ENCODE results near the gene DEFB114.

Gene DEFB114

DNA sequence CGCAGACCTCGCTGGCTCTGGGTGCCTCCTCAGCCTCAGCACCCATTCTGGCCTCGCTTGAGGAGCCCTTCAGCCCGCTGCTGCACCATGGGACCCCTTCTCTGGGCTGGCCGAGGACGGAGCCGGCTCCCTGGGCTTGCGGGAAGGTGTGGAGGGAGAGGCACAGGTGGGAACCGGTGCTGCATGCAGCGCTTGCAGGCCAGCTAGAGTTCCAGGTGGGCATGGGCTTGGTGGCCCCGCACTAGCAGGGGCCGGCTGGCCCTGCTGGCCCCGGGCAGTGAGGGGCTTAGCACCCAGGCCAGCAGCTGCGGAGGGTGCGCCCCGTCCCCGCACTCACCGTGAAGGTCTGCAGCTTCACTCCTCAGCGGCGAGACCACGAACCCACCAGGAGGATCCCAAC lies 30.4 kb downstream of the DEFB114 start:
- no peaks in the 10 kb centered on the region for H3K4me1 ChIP-seq (ENCODE audit: low read length)

DNA sequence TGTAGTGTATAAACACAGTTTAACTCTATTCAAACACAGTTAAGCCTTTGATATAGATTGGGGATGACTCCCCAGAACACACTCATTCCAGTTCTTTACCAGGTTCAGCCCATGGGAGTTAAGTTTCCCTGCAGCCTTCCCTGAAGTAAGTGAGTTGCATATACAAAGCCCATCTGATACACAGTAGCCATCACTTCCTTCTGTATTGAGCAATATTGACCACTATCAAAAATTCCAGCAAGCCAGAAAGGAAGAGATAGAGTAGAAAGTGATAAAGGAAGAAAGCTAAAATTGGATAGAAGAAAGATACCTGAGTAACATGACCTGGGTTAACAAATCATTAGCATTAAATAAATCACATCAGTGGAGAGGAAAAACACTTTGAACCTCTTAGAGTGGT lies 34.6 kb downstream of the DEFB114 start:
- no peaks in the 10 kb centered on the region for H3K9me3 ChIP-seq (replicated peaks; ENCODE audit: insufficient read depth, low read length)
- DNase-seq: no peak
- no peaks in the 10 kb centered on the region for H3K4me1 ChIP-seq (ENCODE audit: low read length)
- no peaks in the 10 kb centered on the region for H3K27me3 ChIP-seq (replicated peaks; ENCODE audit: insufficient read depth, low read length)
- no peaks in the 10 kb centered on the region for H3K9me2 ChIP-seq (replicated peaks; ENCODE audit: insufficient read depth, low read length)
- TF ChIP-seq EZH2phosphoT487 (IDR thresholded peaks at IDR 0.05; ENCODE audit: low read length): no peak
- TF ChIP-seq EZH2 (optimal IDR thresholded peaks at IDR 0.05; ENCODE audit: low read depth, low read length): no peak
- TF ChIP-seq, protein P1, sequence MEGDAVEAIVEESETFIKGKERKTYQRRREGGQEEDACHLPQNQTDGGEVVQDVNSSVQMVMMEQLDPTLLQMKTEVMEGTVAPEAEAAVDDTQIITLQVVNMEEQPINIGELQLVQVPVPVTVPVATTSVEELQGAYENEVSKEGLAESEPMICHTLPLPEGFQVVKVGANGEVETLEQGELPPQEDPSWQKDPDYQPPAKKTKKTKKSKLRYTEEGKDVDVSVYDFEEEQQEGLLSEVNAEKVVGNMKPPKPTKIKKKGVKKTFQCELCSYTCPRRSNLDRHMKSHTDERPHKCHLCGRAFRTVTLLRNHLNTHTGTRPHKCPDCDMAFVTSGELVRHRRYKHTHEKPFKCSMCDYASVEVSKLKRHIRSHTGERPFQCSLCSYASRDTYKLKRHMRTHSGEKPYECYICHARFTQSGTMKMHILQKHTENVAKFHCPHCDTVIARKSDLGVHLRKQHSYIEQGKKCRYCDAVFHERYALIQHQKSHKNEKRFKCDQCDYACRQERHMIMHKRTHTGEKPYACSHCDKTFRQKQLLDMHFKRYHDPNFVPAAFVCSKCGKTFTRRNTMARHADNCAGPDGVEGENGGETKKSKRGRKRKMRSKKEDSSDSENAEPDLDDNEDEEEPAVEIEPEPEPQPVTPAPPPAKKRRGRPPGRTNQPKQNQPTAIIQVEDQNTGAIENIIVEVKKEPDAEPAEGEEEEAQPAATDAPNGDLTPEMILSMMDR (IDR thresholded peaks at IDR 0.05; ENCODE audit: low read length): no peak
- no peaks in the 10 kb centered on the region for H3K36me3 ChIP-seq (replicated peaks; ENCODE audit: insufficient read depth, low read length)
- no peak overlapping the region for H3K9ac ChIP-seq (ENCODE audit: low read length)
- H3K4me2 ChIP-seq (ENCODE audit: low read depth, low read length): no peak overlapping the region
- H2AFZ ChIP-seq (ENCODE audit: low read length): no peak overlapping the region
- no peaks in the 10 kb centered on the region for H3F3A ChIP-seq (ENCODE audit: insufficient read depth, low read length)
- H4K20me1 ChIP-seq (ENCODE audit: insufficient read depth, low read length): no peaks in the 10 kb centered on the region
- no peak overlapping the region for H3K27ac ChIP-seq (ENCODE audit: low read length)
- H3K79me2 ChIP-seq (ENCODE audit: low read length): no peaks in the 10 kb centered on the region
- no peak overlapping the region for H3K4me3 ChIP-seq (ENCODE audit: low read length)

More for the DNA sequence above, 30.4 kb downstream of the DEFB114 start:
- Histone ChIP-seq H3K79me2 (ENCODE audit: low read length) (no peaks in the 10 kb centered on the region), H3K9me3 (replicated peaks; ENCODE audit: insufficient read depth, low read length) (no peaks in the 10 kb centered on the region), H3K36me3 (replicated peaks; ENCODE audit: insufficient read depth, low read length) (no peaks in the 10 kb centered on the region), H3K27ac (ENCODE audit: low read length) (no peak overlapping the region), H4K20me1 (ENCODE audit: insufficient read depth, low read length) (no peaks in the 10 kb centered on the region), H3K9ac (ENCODE audit: low read length) (no peak overlapping the region), H3K4me3 (ENCODE audit: low read length) (no peak overlapping the region), H3K9me2 (replicated peaks; ENCODE audit: insufficient read depth, low read length) (no peaks in the 10 kb centered on the region), H3F3A (ENCODE audit: insufficient read depth, low read length) (no peaks in the 10 kb centered on the region), H2AFZ (ENCODE audit: low read length) (no peak overlapping the region), H3K27me3 (replicated peaks; ENCODE audit: insufficient read depth, low read length) (no peaks in the 10 kb centered on the region), H3K4me2 (ENCODE audit: low read depth, low read length) (no peak overlapping the region)
- DNase-seq: no peak
- TF ChIP-seq EZH2 (optimal IDR thresholded peaks at IDR 0.05; ENCODE audit: low read depth, low read length) (no peak), EZH2phosphoT487 (IDR thresholded peaks at IDR 0.05; ENCODE audit: low read length) (no peak)
- TF ChIP-seq, protein P1 (IDR thresholded peaks at IDR 0.05; ENCODE audit: low read length): no peak

DNA sequence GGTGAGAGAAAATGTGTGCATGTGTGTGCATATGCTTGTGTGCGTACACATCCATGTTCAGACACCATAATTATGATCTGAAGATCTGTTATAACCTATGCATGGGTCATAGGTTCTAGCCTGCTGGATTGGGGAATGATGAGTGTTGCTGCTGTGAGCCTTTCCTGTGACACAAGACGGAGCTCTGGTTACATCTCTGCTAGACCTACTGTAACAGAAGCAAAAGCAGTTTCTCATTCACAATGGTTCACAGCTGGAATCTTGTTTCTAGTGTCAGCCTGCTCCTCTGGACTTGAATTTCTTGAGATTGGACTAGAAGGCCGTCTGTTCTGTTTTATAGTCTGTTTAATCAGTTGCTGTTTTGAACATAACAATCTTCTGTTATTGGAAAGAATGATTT lies 40.1 kb downstream of the DEFB114 start:
- Histone ChIP-seq H3K4me2 (ENCODE audit: low read depth, low read length) (no peak overlapping the region), H3F3A (ENCODE audit: insufficient read depth, low read length) (no peaks in the 10 kb centered on the region), H3K9me3 (replicated peaks; ENCODE audit: insufficient read depth, low read length) (no peaks in the 10 kb centered on the region), H2AFZ (ENCODE audit: low read length) (no peak overlapping the region), H3K36me3 (replicated peaks; ENCODE audit: insufficient read depth, low read length) (no peaks in the 10 kb centered on the region), H3K9ac (ENCODE audit: low read length) (no peak overlapping the region), H3K4me1 (ENCODE audit: low read length) (no peaks in the 10 kb centered on the region), H3K9me2 (replicated peaks; ENCODE audit: insufficient read depth, low read length) (no peaks in the 10 kb centered on the region), H3K27ac (ENCODE audit: low read length) (no peak overlapping the region), H3K4me3 (ENCODE audit: low read length) (no peak overlapping the region), H3K27me3 (replicated peaks; ENCODE audit: insufficient read depth, low read length) (no peaks in the 10 kb centered on the region), H3K79me2 (ENCODE audit: low read length) (no peaks in the 10 kb centered on the region), H4K20me1 (ENCODE audit: insufficient read depth, low read length) (no peaks in the 10 kb centered on the region)
- TF ChIP-seq EZH2phosphoT487 (IDR thresholded peaks at IDR 0.05; ENCODE audit: low read length) (no peak), EZH2 (optimal IDR thresholded peaks at IDR 0.05; ENCODE audit: low read depth, low read length) (no peak)
- TF ChIP-seq, protein P1 (IDR thresholded peaks at IDR 0.05; ENCODE audit: low read length): no peak
- DNase-seq: no peak
